OCI-LY7 (cell line): ENCODE data around the gene MRAS.

Experiments
- CTCF ChIP-seq: fragments of 200-600 bp; sonication (generic); conservative IDR thresholded peaks from 2 replicates; pipeline ENCODE4 v1.5.1; 2014; ENCODE audit warnings: mild to moderate bottlenecking, antibody characterized with exemption, low read length, moderate library complexity, mixed read lengths
- EZH2phosphoT487 ChIP-seq: fragments of 200-600 bp; sonication (generic); IDR thresholded peaks from 2 replicates; pipeline ENCODE4 v1.6.1; 2018; ENCODE audit warnings: low read depth, borderline replicate concordance, mild to moderate bottlenecking, mixed run types, antibody characterized with exemption, low read length, moderate library complexity, mixed read lengths

GRCh38 chr3:138364356-138365252, 16.2 kb downstream of the MRAS start:
- TF ChIP-seq CTCF: no peak
- TF ChIP-seq EZH2phosphoT487: no peak
